Activated CD4-positive, CD25-positive, alpha-beta regulatory T cell (primary cell): ENCODE data around the gene LENEP.

ENCODE experiments used
- DNase-seq, 4 experiments: peaks; one replicate each; lab custom pipeline; 2025; lab: John Stamatoyannopoulos, UW

The LENEP gene

DNA sequence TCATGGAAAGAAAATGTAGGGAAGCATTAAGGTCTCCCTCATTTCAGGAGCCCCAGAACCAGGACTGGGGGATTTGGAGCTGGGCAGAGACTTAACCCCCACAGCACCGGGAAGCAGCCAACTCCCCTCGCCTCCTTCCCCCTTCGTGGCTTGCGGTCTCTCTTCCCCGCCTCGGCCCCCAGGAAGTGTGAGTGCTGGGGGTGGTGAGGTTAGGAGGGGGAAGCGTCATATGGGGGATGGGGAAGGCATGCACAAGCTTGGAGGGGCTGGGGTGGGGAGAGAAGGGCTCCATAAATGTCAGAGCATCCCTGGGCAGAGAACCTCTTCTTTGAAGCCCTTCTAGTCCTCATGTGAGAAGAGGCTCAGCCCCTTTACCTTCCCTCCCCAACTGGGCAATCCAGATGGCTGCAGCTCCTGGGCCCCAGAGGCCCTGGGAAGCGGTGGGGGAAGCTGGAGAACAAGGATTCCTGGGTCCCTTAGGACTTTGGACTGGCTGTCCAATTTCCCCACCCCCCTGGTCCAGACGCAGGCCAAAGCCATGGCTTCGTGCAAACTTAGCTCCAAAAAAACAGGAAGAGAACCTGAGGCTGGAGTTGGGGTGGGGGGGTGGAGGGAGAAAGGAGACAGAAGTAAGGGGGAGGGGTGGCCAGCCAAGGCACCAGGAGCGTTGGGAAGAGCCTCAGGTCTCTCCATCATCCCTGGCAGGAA, 17.0 kb downstream of the LENEP start:
- no peak for DNase-seq

DNA sequence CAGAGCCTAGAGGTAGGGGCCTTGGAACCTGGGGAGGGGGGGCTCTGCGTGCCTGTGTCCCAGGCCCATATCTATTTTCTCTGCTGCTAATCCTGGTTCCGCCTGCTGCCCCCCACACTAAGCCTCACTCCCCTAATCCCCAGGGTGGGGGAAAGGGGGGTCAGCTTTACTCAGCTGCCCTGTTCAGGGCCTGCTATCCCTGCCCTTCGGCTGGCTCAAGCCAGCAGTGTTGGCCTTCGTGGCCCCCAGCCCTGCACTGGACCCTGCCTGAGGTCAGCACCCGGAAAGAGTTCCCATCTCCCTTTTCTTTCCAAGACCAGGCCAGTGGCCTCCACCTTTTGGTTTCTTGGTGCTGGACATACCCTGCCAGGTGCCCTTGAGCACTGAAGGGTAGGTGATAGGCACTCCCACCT, 17.6 kb downstream of the LENEP start:
- no peak for DNase-seq

DNA sequence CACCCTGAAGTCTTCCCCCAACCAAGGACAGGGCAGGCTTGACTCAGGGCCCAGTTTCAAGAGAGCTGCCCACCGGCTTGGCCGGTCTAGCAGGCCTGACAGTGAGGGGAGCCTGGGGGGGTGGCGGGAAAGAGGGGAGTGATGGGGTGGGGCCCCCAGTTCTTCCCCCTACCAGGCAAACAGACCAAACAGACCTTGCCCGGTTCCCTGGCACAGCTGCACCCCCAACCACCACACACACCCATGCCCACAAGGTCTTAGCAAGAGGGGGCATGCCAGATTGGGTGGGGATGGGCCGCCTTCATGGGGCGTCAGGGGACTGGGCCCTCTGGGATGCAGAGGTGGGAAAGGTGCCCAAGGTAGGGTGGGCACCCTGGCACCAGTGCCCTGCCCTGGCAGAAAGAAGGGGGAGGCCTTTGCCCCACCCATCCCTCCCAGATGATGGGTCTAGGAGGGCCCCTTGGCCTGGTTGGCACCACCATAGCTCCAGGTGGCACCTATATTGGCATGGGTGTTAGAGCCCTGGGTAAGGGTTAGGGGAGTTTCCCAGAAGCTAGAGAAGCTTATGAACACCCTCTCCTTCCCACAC, 18.1 kb downstream of the LENEP start:
- DNase-seq = no peak

DNA sequence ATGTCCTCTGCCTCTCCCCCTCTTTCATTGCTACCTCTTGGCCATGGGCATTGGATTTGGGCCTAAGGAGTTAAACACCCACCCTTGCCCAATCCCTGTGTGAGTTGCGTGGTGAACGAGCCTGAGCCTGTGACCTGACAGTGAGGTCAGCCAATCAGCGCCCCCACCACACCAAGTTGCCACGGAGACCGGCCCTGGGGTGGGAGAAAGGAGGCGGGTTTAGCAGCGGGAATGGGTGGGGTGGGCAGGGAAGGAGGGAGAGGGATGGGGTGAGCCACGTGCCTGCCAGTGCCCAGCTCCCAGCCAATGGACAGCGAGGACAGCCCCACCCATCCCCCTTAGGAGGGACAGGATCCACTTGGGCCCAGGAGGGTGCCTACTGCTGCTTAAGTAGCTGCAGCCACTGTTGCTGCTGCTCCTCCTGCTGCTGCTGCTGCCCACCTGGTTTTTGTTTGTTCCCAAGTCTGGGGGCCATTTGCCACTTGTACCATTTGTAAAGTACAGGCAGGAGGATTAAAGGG, 18.7 kb downstream of the LENEP start:
- DNase-seq = no peak

DNA sequence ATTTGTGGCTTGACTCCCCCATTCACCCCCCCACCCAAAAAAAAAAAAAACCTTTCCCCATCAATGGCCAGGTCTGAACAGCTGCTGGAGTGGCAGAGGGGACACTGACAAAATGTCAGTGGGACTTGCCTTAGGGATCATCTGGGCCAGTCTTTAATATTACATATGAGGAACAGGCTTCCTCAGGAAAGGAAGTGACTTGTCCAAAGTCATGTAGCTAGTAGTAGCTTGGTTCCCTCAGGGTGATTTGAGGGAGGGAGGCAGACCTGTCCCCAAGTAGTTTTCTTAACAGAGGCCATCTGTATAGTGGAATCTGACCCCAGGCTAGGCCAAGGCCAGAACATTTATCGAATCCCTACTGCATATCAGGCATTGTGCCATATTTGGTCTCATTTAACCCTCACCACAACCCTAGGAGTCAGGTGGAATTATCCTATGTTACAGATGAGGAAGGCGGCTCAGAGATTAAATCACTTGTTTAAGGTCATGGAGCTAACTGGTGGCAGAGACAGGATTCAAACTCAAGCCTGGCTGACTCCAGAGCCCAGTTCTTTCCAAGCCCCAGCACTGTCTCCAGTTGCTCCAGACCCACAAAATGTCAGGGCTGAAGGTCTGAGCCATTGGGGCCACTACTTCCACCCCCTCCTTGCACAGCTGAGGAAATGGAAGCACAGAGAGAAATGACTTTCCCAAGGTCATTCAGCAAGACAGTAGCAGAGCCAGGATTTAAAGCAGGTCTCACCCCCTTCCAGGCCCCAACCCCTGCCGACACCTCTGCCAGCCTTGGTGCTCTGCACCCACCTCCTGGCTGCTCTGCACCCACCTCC, 19.6 kb downstream of the LENEP start:
- DNase-seq = no peak

DNA sequence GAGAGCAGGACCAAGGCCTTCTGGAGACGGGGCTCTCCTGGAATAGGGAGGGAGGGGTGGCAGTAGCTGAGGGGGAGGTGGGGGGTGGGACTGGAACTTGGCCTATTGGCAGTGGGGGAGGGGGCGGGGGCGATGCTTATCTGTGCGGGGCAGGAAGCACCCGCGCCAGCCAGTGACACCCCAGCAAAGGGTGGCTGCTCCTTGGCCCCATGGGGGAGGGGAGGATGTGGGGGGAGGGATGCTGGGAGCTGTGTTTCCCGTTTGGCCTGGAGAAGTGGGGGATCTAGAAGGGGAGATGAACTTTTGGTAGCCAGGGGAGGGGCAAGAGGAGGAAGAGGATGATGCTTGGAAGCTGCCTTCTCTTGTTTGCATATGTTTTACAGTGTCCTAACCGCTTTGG, 20.2 kb downstream of the LENEP start:
- DNase-seq = peak in 2 of 4 experiments; percentile 36 to 46

DNA sequence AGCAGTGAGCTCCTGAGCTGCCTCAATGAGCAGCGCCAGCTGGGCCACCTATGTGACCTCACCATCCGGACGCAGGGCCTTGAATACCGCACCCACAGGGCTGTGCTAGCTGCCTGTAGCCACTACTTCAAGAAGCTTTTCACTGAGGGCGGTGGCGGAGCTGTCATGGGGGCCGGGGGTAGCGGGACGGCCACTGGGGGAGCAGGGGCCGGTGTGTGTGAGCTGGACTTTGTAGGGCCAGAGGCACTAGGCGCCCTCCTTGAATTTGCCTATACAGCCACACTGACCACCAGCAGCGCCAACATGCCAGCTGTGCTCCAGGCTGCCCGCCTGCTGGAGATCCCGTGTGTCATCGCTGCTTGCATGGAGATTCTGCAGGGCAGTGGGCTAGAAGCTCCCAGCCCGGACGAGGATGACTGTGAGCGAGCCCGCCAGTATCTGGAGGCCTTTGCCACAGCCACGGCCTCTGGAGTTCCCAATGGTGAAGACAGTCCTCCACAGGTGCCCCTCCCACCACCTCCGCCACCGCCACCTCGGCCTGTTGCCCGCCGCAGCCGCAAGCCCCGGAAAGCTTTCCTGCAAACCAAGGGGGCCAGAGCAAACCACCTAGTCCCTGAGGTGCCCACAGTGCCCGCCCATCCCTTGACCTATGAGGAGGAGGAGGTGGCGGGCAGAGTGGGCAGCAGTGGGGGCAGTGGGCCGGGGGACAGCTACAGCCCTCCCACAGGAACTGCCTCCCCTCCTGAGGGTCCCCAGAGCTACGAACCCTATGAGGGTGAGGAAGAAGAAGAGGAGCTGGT, 21.5 kb downstream of the LENEP start:
- DNase-seq = no peak

DNA sequence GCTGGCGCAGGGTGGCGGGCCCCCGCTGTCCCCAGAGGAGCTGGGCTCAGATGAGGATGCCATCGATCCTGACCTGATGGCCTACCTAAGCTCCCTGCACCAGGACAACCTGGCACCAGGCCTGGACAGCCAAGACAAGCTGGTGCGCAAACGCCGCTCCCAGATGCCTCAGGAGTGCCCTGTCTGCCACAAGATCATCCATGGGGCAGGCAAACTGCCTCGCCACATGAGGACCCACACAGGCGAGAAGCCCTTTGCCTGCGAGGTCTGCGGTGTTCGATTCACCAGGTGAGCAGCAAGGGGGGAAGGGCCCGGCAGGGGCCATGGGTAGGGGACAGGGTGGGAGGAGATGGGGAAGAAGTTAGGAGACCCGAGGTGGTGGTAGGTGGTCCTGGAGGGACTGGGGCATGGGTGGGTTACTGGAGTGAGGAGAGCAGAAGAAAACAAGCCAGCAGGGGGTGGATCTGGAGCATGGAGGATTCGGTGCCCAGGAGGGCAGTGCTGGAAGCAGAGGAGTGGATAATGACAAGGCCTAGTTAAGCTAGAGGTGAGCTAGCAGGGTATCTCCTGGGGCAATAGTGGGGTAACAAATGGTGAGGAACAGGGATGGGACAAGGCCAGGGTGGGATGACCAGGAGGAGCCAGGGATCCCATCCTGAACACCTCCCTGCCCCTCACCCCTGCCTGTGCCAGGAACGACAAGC, 22.3 kb downstream of the LENEP start:
- no peak for DNase-seq

DNA sequence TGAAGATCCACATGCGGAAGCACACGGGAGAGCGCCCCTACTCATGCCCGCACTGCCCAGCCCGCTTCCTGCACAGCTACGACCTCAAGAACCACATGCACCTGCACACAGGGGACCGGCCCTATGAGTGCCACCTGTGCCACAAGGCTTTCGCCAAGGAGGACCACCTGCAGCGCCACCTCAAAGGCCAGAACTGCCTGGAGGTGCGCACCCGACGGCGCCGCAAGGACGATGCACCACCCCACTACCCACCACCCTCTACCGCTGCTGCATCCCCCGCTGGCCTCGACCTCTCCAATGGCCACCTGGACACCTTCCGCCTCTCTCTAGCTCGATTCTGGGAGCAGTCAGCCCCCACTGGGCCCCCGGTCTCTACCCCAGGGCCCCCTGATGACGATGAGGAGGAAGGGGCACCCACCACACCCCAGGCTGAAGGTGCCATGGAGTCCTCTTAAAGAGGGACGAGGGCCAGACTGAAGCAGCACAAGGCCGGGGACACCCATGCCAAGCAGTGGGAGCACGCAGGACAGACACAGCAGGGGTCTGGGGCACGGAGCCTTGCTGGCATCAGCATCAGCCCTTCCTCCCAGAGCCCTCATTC, 22.9 kb downstream of the LENEP start:
- DNase-seq = no peak

DNA sequence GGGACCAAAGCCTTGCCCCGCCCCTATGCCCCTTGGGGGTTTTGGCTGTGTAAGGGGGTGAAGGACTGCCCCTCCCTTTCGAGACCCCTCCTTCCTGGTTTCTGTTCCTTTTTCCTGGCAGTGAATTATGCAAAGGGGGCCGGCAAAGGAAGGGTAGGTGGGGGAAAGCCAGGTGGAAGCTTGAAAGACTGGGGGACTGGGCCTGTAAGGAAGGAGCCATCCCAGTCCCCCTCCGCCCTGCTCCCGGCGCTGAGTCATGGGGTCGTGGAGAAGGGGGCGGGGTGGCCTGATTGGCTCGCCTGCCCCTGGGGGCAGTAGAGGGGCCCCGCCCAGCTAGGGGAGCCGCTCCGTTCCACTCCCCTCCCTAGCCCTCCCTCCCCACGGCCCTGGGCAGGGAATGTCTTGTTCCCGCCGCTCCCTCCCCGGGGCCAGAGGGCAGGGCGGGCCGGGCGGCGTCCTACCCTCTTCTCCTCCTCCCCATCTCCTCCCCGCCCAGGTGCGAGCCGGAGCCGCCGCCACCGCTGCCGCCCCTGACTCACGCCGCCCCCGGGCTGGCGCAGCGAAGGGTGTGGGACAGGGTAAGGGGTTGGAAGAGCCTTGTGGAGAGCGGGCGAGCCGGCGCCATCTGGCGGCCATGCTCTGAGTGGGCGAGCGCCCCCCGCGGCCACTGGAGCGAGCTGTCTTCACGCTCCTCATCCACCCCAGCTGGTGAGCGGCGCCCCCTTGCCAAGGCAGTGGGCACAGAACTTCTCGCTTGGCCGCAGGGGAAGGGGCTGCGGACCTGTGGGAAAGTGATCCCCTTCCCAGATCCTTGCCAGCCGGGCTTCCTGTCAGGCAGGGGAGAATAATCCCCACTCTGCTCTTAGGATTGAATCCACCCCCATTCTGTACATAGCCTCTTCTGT, 23.9 kb downstream of the LENEP start:
- peak; percentile 78 to 87 (median 85) for DNase-seq

DNA sequence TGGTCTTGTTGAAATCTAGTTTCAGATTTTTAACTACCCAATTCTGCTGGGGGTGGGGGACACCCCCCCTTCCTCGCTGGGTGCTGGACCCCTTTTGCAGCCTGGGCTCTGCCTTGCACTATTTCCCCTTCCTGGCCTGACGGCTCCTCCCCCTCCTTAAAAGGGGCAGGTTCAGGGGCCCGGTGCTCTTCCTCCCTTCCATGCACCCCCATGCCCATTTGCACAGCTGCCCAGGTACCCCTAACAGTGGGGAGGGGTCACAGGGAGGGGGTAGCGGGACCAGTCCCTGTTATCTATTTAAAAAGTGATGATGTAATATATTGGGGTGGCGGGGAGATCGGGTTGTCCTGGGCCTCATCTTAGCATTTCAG, 24.5 kb downstream of the LENEP start:
- no peak for DNase-seq

DNA sequence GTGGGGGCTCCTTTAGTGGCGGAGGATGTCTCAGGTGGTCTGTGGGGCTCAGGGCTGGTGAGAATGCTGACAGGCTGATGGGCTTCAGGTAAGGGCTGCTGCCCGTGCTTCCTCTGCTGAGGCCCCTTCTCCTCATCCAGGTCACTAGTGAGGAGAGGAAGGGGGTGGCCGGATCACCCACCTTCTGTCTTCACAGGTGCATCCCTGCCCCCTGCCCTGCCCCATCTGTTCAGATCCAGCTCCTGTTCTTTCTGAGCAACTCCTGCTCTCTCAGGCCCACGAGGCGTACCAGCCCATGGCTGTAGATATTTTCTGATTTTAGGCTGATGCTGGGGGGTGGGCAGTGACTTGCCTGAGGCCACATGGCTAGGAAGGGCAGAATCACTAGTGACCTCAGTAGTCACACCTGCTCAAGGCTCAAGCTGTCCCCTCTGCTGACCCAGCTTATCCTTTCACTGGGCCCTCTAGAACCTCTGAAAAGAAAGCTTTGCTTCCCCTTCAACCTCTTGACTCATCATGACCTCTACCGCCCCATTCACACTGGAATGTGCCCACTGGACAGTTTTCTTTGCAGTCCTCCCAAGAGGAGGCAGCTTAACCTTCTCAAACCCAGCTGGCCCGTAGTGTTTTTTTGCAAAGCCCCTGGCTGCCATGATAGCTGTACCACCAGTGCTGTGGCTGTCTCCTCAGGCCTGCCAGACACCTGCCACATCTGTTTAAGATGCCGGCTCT, 25.4 kb downstream of the LENEP start:
- DNase-seq = no peak

DNA sequence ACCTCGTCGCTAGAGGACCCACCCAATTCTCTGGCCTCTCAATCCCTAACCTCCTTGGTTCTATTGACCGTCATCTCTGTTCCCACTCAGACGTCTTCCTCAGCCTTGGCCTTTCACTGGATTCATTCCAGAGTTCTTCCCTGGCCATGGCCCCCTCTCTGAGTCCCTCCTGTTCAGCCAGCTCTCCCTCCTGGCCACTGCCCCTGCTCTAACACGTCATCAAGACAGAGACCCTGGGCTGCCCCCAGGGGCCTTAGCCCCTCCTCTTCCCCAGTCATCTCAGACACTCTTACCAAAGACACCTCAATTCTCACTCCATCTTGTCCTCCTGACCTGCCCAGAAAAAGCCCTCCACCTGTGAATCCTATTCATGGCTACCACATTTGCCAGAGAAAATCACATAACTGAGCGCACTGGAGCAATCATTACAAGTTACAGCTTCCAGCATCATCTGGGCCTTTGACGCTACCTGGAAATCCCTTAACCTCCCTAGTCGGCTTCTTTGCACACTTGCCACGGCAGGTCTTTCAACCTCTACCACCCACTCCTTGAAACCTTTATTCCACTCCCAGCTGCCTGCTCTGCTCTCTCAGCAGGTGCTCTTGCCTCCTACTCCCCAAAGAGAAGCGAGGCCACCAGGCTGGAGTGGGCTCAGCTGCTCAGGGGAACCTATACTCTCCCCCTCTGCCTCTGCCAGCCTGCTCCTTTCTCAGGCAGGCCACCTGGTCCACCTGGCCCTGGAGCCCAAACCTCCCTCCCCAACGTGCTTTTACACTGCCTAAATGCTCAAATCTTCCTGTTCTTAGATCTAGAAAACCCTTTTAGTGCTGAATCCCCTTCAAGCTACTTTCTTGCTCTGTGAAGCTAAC, 26.2 kb downstream of the LENEP start:
- no peak for DNase-seq

DNA sequence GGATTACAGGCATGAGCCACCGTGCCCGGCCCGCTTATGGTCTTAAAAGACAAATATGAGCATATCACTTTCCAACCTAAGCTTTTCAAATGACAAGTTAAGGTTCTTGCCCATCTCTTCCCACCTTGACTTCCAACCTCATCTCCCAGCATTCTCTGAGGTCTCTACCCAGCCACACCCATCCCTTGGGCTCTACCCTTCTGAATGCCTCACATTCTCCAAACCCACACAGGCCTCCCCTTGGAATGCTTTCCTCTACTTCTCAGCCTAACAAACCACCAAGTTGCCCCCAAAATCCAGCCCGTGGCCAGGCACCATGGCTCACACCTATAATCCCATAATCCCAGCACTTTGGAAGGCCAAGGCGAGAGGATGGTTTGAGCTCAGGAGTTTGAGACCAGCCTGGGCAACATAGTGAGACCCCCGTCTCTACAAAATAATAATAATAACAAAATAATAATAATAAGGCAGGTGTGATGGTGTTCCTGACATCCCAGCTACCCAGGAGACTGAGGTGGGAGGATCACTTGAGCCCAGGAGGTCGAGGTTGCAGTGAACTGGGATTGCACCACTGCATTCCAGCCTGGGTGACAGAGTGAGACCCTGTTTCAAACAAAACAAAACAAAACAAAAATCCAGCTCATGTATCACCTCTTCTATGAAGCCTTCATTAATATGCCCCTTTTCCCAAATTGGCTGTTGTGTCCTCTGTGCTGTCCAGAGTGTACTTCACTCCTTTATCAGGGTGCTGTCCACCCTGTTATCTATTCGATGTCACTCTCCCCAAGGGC, 28.9 kb downstream of the LENEP start:
- no peak for DNase-seq

DNA sequence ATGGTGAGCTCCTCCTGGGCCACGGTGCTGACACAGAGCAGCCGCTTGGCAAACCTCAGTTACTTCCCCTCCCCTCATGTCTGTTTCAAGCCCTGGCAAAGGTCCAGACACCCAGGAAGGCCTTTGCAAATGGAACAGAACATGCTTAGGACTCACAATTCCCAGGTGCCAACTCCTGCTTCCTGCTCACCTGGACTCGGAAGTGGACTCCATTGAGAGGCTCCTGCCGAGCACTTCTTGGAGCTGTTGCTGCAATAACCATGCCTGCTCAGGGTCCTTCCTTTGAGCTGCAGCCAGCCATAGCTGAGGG, 29.5 kb downstream of the LENEP start:
- DNase-seq = no peak

DNA sequence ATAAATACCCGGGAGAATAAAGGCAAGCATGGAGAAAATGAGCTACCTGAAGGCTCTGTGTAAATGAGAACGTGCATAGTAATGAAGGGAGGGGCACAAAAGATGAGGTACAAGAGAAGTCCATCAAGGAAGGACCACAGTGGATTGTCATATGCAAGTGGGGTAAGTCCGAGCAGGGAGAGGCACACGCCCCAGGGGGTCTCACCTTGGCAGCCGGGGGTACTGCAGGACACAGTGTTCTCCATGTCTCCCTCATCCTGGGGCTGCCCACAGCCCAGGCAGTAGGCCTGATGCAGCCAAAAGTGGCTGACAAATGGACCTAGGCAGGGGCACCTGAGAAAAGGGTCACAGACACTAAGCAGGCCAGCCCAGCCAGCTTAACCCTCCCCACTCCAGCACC, 30.2 kb downstream of the LENEP start:
- DNase-seq = no peak

DNA sequence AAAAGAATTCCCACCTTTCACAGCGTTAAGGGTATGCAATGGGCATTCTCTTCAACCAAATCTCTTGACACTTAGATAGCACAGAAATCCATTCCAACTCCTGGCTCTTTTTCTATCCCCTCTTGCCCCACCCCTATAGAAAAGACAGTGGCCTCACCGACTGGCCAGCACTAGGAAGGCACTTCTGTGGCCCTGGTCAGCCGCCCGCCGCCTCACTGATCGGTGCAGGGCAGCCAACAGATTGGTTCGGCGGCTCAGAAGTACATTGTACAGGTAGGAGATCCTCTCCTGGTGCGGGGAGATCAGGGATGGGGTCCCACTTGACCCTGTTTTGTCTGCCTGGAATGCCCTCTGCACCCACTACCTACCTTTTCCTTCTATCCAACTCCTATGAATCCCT, 30.9 kb downstream of the LENEP start:
- no peak for DNase-seq

DNA sequence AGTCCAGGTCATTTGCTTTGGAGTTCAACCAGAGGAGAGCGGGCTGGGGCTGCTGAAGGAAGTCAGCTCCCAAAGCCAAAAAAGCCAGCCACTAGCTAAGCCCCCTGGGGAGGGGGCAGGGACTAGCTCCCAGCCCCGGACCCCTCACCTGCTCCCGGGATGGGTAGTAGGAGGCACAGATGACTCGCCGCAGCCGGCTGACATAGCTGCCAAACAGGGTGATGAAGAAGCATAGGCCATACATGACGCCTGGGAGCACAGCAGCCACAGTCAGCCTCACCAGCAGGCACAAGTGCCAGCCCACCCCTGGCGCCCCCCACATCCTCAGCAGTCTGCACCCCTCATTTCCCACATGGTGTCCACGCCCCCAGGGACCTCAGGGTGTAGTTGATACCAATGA, 32.8 kb downstream of the LENEP start:
- no peak for DNase-seq
